IMR-90 (cell line): ENCODE measurements around the gene CLSTN1.

ENCODE experiments used
- CEBPB ChIP-seq: IDR thresholded peaks from 2 replicates; pipeline ENCODE4 v1.6.1; 2012; ENCODE audit warnings: low read depth, low read length, improper control_type of control experiment
- CTCF ChIP-seq: conservative IDR thresholded peaks from 2 replicates; pipeline ENCODE4 v1.5.1; 2012; ENCODE audit warnings: mild to moderate bottlenecking, low read depth, low read length, improper control_type of control experiment
- FOS ChIP-seq: fragments of 150-350 bp; IDR thresholded peaks from 2 replicates; pipeline ENCODE4 v1.6.1; 2016; ENCODE audit warnings: low read depth, low read length
- POLR2A ChIP-seq: IDR thresholded peaks from 2 replicates; pipeline ENCODE4 v1.6.1; 2012; ENCODE audit warnings: mild to moderate bottlenecking, low read depth, low read length
- RAD21 ChIP-seq: IDR thresholded peaks from 2 replicates; pipeline ENCODE4 v1.6.1; 2012; ENCODE audit warnings: low read length, improper control_type of control experiment
- USF2 ChIP-seq: fragments of 150-350 bp; IDR thresholded peaks from 2 replicates; pipeline ENCODE4 v1.6.1; 2017; ENCODE audit warnings: mild to moderate bottlenecking, antibody characterized with exemption, low read length, low read depth

- TF ChIP-seq CTCF (no peak), USF2 (no peak), FOS (no peak), RAD21 (no peak), CEBPB (no peak), POLR2A (no peak)
Observed at GRCh38 chr1:9770298-9770697, 53.5 kb downstream of the CLSTN1 start.
